K562 (cell line): ENCODE data around the gene THRSP. TPM values are rescaled to one million over a fixed set of nuclear protein-coding genes. Genes with fewer than 3 reads are reported as not detected.

Experiments used
- CREBBP ChIP-seq: IDR thresholded peaks from one replicate; pipeline ENCODE4 v1.6.1; 2012; ENCODE audit warnings: low read depth, mild to moderate bottlenecking, control low read depth, inconsistent platforms, low read length
- FOXK1 ChIP-seq: sonication (generic); formaldehyde crosslinking; IDR thresholded peaks from 2 replicates; pipeline ENCODE4 v1.8.0; 2022; ENCODE audit warnings: missing genetic modification reagents, mild to moderate bottlenecking, borderline replicate concordance
- GTF2A2 ChIP-seq: IDR thresholded peaks from 2 replicates; pipeline ENCODE4 v1.6.1; 2016; ENCODE audit warnings: mild to moderate bottlenecking, missing genetic modification characterization, missing compliant biosample characterization
- KDM2B ChIP-seq: fragments of 250-450 bp; sonication (Bioruptor Pico); IDR thresholded peaks from 2 replicates; pipeline ENCODE4 v1.8.0; 2021; ENCODE audit warnings: mild to moderate bottlenecking, moderate library complexity
- KDM4B ChIP-seq, 2 experiments: fragments of 450-650 bp in 1 of 2; sonication (generic) in 1 of 2; IDR thresholded peaks; 2 replicates each; pipeline ENCODE4 v1.6.1; 2016 to 2017; ENCODE audit warnings: borderline replicate concordance in 2 of 2, antibody characterized with exemption in 1 of 2, low read depth in 1 of 2, mild to moderate bottlenecking in 1 of 2
- MED1 ChIP-seq: sonication (generic); formaldehyde crosslinking; IDR thresholded peaks from 2 replicates; pipeline ENCODE4 v1.8.1; 2023; ENCODE audit warnings: missing genetic modification reagents, borderline replicate concordance
- MTA1 ChIP-seq: fragments of 450-650 bp; IDR thresholded peaks from 2 replicates; pipeline ENCODE4 v1.6.1; 2017; ENCODE audit warnings: borderline replicate concordance
- NEUROD1 ChIP-seq: fragments of 150-350 bp; IDR thresholded peaks from 2 replicates; pipeline ENCODE4 v1.6.1; 2014; ENCODE audit warnings: borderline replicate concordance, low read length, low read depth; ENCODE audit not compliant: partially characterized antibody
- POLR2H ChIP-seq: IDR thresholded peaks from 2 replicates; pipeline ENCODE4 v1.6.1; 2016; ENCODE audit warnings: missing genetic modification characterization, low read depth, mild to moderate bottlenecking, control low read depth, missing compliant biosample characterization, moderate library complexity
- SNIP1 ChIP-seq: fragments of 450-650 bp; IDR thresholded peaks from 2 replicates; pipeline ENCODE4 v1.7.1; 2017; ENCODE audit warnings: low read depth, mild to moderate bottlenecking
- SOX6 ChIP-seq: fragments of 450-650 bp; IDR thresholded peaks from 2 replicates; pipeline ENCODE4 v1.6.1; 2014; ENCODE audit warnings: mild to moderate bottlenecking
- TAF15 ChIP-seq: fragments of 200-400 bp; formaldehyde crosslinking; IDR thresholded peaks from 2 replicates; pipeline ENCODE4 v1.6.1; 2017; ENCODE audit warnings: mild to moderate bottlenecking, low read depth, low read length, moderate library complexity
- TAL1 ChIP-seq: fragments of 450-650 bp; IDR thresholded peaks from 2 replicates; pipeline ENCODE4 v1.6.1; 2016; ENCODE audit warnings: mild to moderate bottlenecking
- TGIF2 ChIP-seq: sonication (generic); formaldehyde crosslinking; IDR thresholded peaks from 2 replicates; pipeline ENCODE4 v1.8.1; 2022; ENCODE audit warnings: mild to moderate bottlenecking, missing genetic modification reagents, moderate library complexity
- YBX1 ChIP-seq: fragments of 450-650 bp; IDR thresholded peaks from 2 replicates; pipeline ENCODE4 v1.7.1; 2016; ENCODE audit warnings: mild to moderate bottlenecking
- ZBTB26 ChIP-seq: fragments of 450-650 bp; formaldehyde crosslinking; IDR thresholded peaks from 2 replicates; pipeline ENCODE4 v1.4.0; 2022; ENCODE audit warnings: missing genetic modification characterization
- ZBTB34 ChIP-seq: fragments of 250-450 bp; sonication (Bioruptor Pico); IDR thresholded peaks from 2 replicates; pipeline ENCODE4 v1.8.0; 2021; ENCODE audit warnings: mild to moderate bottlenecking, moderate library complexity
- ZBTB49 ChIP-seq: sonication (generic); formaldehyde crosslinking; IDR thresholded peaks from 2 replicates; pipeline ENCODE4 v1.8.0; 2022; ENCODE audit warnings: missing genetic modification reagents, mild to moderate bottlenecking, borderline replicate concordance
- ZBTB8A ChIP-seq: fragments of 450-650 bp; IDR thresholded peaks from 2 replicates; pipeline ENCODE4 v1.6.1; 2018; ENCODE audit warnings: mild to moderate bottlenecking, moderate library complexity; ENCODE audit not compliant: partially characterized antibody
- ZNF395 ChIP-seq: fragments of 200-800 bp; sonication (Bioruptor generic); IDR thresholded peaks from 2 replicates; pipeline ENCODE4 v1.6.1; 2017; ENCODE audit warnings: missing genetic modification characterization, missing compliant biosample characterization
- ZNF696 ChIP-seq: fragments of 250-450 bp; sonication (Bioruptor Pico); conservative IDR thresholded peaks from 2 replicates; pipeline ENCODE4 v1.4.0; 2020; ENCODE audit warnings: mild to moderate bottlenecking, moderate library complexity
- ZNF785 ChIP-seq: fragments of 250-450 bp; sonication (Bioruptor Pico); IDR thresholded peaks from 2 replicates; pipeline ENCODE4 v1.4.0; 2020; ENCODE audit warnings: mild to moderate bottlenecking
- polyA plus RNA-seq, 8 experiments: library from polyadenylated mRNA; depleted of rRNA in 4 of 8; stranded (reverse) in 5 of 8; unstranded in 3 of 8; fragments of >200 nt; fragmentation: Nextera tagmentation in 2 of 8; fragmentation: Illumina TruSeq in 1 of 8; extraction: Ambion mirVana in 2 of 8; extraction: Trizol in 1 of 8; gene quantifications; 2 replicates each; pipeline versions ENCODE4 v1.2.1 to v1.2.3, GENCODE V29; 2011 to 2014; ENCODE audit warnings: inconsistent platforms in 1 of 8, missing spikeins in 1 of 8
- total RNA-seq, 7 experiments: library from RNA; depleted of rRNA in 6 of 7; stranded (reverse); fragments of >200 nt in 6 of 7; fragmentation: Illumina TruSeq in 2 of 7; extraction: Trizol in 2 of 7; gene quantifications; 2 replicates each; pipeline versions ENCODE4 v1.2.1 to v1.2.3, GENCODE V29; 2011 to 2021; ENCODE audit warnings: low replicate concordance in 1 of 7

The THRSP gene
- total and polyA plus RNA-seq, 9 of the 15 experiments (the other 6 are each of a cell fraction or from before 2014, with no cell fraction given) = 0.23 to 0.56 (median 0.31) TPM; not detected in 2

- TF ChIP-seq TAF15 = no peak
- TF ChIP-seq YBX1 = no peak
- TF ChIP-seq ZNF395 (CRISPR knock-in tag) = peak; percentile 10; the same call in 1 of the 2 replicates
- no peak for TF ChIP-seq SOX6
- TF ChIP-seq MED1 (CRISPR knock-in tag) = no peak
- no peak for TF ChIP-seq ZBTB34 (CRISPR knock-in tag)
- no peak for TF ChIP-seq ZNF785 (CRISPR knock-in tag)
- no peak for TF ChIP-seq MTA1
- no peak for TF ChIP-seq FOXK1 (CRISPR knock-in tag)
- no peak for TF ChIP-seq CREBBP
- TF ChIP-seq GTF2A2 (tag) = no peak
- TF ChIP-seq NEUROD1 = no peak
- TF ChIP-seq ZBTB49 (CRISPR knock-in tag) = no peak
- TF ChIP-seq TGIF2 (CRISPR knock-in tag) = no peak
- TF ChIP-seq ZBTB8A = no peak
- TF ChIP-seq TAL1 = no peak
- no peak for TF ChIP-seq KDM2B
- no peak for TF ChIP-seq SNIP1
- TF ChIP-seq POLR2H (tag) = no peak
- TF ChIP-seq ZNF696 (CRISPR knock-in tag) = no peak
- no peak for TF ChIP-seq KDM4B (IDR thresholded peaks at IDR 0.05; ENCODE audit: borderline replicate concordance in 2 of 2, low read depth in 1 of 2)
- TF ChIP-seq ZBTB26 = 0 out of 2 replicates have a peak, but pooled peaks have one; percentile 38
Observed at GRCh38 chr11:78080084-78080817, 16.6 kb downstream of the THRSP start (continued).
